Caco-2 (cell line): ENCODE measurements around the gene DGKG. TPM values are rescaled to one million over a fixed set of nuclear protein-coding genes. Genes with fewer than 3 reads are reported as not detected.

Source experiments
- BruUV-seq: library from RNA; stranded (reverse); fragments of 400-500 nt; replicated peaks from 2 replicates; lab custom pipeline; 2021; lab: Mats Ljungman, UMichigan
- CTCF ChIA-PET: fragments of 300-600 bp; sonication (Branson Sonifier 250); formaldehyde crosslinking; loops from one replicate; lab custom pipeline; 2022; ENCODE audit warnings: antibody characterized with exemption; lab: Charles Lee
- POLR2A ChIA-PET: fragments of 300-600 bp; sonication (Branson Sonifier 250); formaldehyde crosslinking; loops from one replicate; lab custom pipeline; 2022; ENCODE audit warnings: antibody characterized with exemption; lab: Charles Lee
- DNase-seq, 2 experiments: peaks; one replicate each; pipeline versions ENCODE4 v3.0.0 to v3.0.0-alpha.2; 2020 to 2022
- H3K27me3 ChIP-seq: replicated peaks from 2 replicates; pipeline ENCODE4 v1.6.0; 2011; ENCODE audit warnings: low read length; ENCODE audit not compliant: control insufficient read depth, insufficient read depth
- H3K36me3 ChIP-seq: 2 replicates; pipeline ENCODE4 v1.5.1; 2011; ENCODE audit warnings: low read length; ENCODE audit not compliant: control insufficient read depth, insufficient read depth
- H3K4me1 ChIP-seq: fragments of 250-450 bp; sonication (Bioruptor Pico); 2 replicates; pipeline ENCODE4 v1.5.1; 2020; ENCODE audit warnings: mild to moderate bottlenecking
- H3K4me3 ChIP-seq: 2 replicates; pipeline ENCODE4 v1.5.1; 2011; ENCODE audit warnings: low read depth, mild to moderate bottlenecking, control low read depth, low read length
- H3K9me3 ChIP-seq: fragments of 250-450 bp; sonication (Bioruptor Pico); 2 replicates; pipeline ENCODE4 v1.5.1; 2020; ENCODE audit warnings: mild to moderate bottlenecking, moderate library complexity
- H3K27ac Mint-ChIP-seq: one replicate; pipeline ENCODE4 v1.8.0; 2022; ENCODE audit warnings: mixed read lengths; ENCODE audit not compliant: unreplicated experiment
- H3K27me3 Mint-ChIP-seq: one replicate; pipeline ENCODE4 v1.8.0; 2022; ENCODE audit warnings: mixed read lengths; ENCODE audit not compliant: insufficient read depth, unreplicated experiment
- H3K36me3 Mint-ChIP-seq: one replicate; pipeline ENCODE4 v1.8.0; 2022; ENCODE audit warnings: mild to moderate bottlenecking, mixed read lengths; ENCODE audit not compliant: insufficient read depth, unreplicated experiment
- H3K4me1 Mint-ChIP-seq: one replicate; pipeline ENCODE4 v1.8.0; 2022; ENCODE audit warnings: low read depth, mixed read lengths; ENCODE audit not compliant: unreplicated experiment
- H3K4me3 Mint-ChIP-seq: one replicate; pipeline ENCODE4 v1.8.0; 2022; ENCODE audit warnings: mild to moderate bottlenecking, moderate library complexity, mixed read lengths; ENCODE audit not compliant: unreplicated experiment
- H3K9me3 Mint-ChIP-seq: one replicate; pipeline ENCODE4 v1.8.0; 2022; ENCODE audit warnings: mixed read lengths; ENCODE audit not compliant: unreplicated experiment
- intact Hi-C: fragments of 100-400 bp; cut with micrococcal nuclease; formaldehyde crosslinking; loops from one replicate; pipeline ENCODE4 v1.10.0; 2022; ENCODE audit not compliant: unreplicated experiment
- total RNA-seq: library from RNA; stranded (reverse); gene quantifications from 2 replicates; pipeline ENCODE4 v1.2.3, GENCODE V29; 2022
- TF ChIP-seq, protein P1 (sequence below), 2 experiments: fragments of 200-600 bp in 1 of 2; IDR thresholded peaks; 1 replicate in 1 of 2; 2 replicates in 1 of 2; pipeline versions ENCODE4 v1.5.1 to v1.8.0; 2011 to 2022; ENCODE audit warnings: antibody characterized with exemption in 1 of 2, control low read depth in 1 of 2, inconsistent platforms in 1 of 2, low read depth in 1 of 2, low read length in 1 of 2, mild to moderate bottlenecking in 1 of 2, moderate library complexity in 1 of 2; ENCODE audit not compliant: insufficient read depth in 1 of 2, severe bottlenecking in 1 of 2, unreplicated experiment in 1 of 2

DGKG gene
- total RNA-seq, 1 experiment from 2014 or later: 0.32 TPM

DNA sequence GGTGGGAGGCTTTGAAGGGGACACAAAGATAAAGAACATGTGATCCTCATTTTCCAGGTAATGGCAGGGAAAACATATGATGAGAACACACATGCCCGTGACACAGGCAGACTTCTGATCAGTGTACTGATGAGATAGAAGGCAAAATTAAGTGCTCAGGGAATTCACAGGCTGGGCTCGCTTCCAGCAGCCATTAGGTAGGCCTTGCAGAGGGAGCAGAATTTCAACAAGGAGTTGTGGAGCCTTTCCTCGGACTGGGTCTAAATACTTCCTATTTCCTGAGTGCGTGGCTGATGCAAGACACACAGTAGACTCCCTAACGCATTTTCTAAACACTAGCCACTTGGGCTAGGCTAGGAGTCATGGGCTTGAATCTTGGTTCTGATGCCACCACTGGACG, 179.2 kb downstream of the DGKG start:
- intact Hi-C loops: no loop called here
- Histone ChIP-seq H3K9me3 (peaks cover 6% of the 10 kb centered on the region), H3K4me1 (no peaks in the 10 kb centered on the region; the same call in 1 of the 2 replicates), H3K27me3 (no peaks in the 10 kb centered on the region), H3K36me3 (no peaks in the 10 kb centered on the region), H3K4me3 (no peak overlapping the region)
- H3K27me3 Mint-ChIP-seq: no peaks in the 10 kb centered on the region
- no peak overlapping the region for H3K27ac Mint-ChIP-seq
- H3K4me1 Mint-ChIP-seq: no peaks in the 10 kb centered on the region
- no peak overlapping the region for H3K4me3 Mint-ChIP-seq
- POLR2A ChIA-PET: interaction anchor here (0.6 kb wide), 1 partner anchor 1619 kb away, joined by 5 read pairs; no protein-coding TSS in a partner anchor
- no TSS peak for BruUV-seq
- TF ChIP-seq, protein P1, sequence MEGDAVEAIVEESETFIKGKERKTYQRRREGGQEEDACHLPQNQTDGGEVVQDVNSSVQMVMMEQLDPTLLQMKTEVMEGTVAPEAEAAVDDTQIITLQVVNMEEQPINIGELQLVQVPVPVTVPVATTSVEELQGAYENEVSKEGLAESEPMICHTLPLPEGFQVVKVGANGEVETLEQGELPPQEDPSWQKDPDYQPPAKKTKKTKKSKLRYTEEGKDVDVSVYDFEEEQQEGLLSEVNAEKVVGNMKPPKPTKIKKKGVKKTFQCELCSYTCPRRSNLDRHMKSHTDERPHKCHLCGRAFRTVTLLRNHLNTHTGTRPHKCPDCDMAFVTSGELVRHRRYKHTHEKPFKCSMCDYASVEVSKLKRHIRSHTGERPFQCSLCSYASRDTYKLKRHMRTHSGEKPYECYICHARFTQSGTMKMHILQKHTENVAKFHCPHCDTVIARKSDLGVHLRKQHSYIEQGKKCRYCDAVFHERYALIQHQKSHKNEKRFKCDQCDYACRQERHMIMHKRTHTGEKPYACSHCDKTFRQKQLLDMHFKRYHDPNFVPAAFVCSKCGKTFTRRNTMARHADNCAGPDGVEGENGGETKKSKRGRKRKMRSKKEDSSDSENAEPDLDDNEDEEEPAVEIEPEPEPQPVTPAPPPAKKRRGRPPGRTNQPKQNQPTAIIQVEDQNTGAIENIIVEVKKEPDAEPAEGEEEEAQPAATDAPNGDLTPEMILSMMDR (IDR thresholded peaks at IDR 0.05; ENCODE audit: insufficient read depth in 1 of 2, low read depth in 1 of 2, low read length in 1 of 2, severe bottlenecking in 1 of 2, unreplicated experiment in 1 of 2): no peak
- no peaks in the 10 kb centered on the region for H3K9me3 Mint-ChIP-seq
- H3K36me3 Mint-ChIP-seq: no peaks in the 10 kb centered on the region
- DNase-seq: no peak
- CTCF ChIA-PET: no interaction called here

DNA sequence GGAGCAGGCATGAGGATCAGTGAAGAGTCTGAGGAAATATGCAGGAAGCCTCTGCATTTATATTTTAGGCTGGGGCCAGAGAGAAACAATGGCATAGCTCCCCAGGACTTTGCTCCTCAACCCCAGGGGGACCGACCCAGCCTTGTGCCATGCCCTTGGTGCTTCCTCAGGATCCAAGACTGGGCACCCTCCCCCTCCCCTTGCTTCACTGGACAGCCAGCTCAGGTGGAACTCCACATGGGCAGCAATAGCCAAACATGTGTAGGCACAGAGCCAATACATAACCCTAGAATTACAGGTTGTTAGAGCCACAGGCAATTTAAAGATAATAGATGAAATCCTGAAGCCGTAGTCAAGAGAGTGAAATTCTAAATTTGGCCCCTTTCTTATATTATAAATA, 180.1 kb downstream of the DGKG start:
- POLR2A ChIA-PET: no interaction called here
- Histone ChIP-seq H3K9me3 (peaks cover 8% of the 10 kb centered on the region), H3K4me3 (no peak overlapping the region), H3K27me3 (no peaks in the 10 kb centered on the region), H3K4me1 (peaks cover 9% of the 10 kb centered on the region), H3K36me3 (no peaks in the 10 kb centered on the region)
- H3K4me3 Mint-ChIP-seq: no peak overlapping the region
- H3K9me3 Mint-ChIP-seq: no peaks in the 10 kb centered on the region
- H3K36me3 Mint-ChIP-seq: no peaks in the 10 kb centered on the region
- H3K27ac Mint-ChIP-seq: no peak overlapping the region
- H3K27me3 Mint-ChIP-seq: no peaks in the 10 kb centered on the region
- intact Hi-C loops: no loop called here
- TF ChIP-seq, protein P1 (IDR thresholded peaks at IDR 0.05; ENCODE audit: insufficient read depth in 1 of 2, low read depth in 1 of 2, low read length in 1 of 2, severe bottlenecking in 1 of 2, unreplicated experiment in 1 of 2): no peak
- no peak for DNase-seq
- peaks cover 8% of the 10 kb centered on the region for H3K4me1 Mint-ChIP-seq
- BruUV-seq: no TSS peak
- CTCF ChIA-PET: no interaction called here

DNA sequence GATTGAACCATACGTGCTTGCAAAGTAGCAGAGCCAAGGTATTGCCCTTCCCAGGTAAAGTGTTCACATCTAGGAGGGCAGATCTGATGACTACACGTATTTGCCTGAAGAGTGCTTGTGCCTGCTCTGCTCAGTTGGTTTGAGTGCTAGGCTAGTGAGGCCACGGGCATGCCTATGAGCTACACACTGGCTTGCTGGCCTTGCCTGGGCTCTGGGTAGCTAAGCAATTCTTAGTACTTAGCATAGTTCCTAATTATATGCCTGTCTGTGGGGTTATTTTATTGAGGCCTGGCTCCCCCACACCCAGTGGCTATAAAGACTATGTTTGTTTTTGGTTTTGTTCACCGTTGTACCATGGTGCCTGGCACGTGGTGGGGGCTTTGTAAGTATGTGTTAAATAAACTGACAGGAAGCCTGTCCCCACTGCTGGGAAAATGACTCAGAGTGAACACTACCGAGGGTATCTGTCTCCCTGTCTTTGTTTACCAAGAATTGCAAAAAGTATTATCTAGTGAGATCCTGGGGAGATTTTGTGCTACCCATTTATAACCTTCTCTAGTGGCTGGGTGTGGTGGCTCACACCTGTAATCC, 181.0 kb downstream of the DGKG start:
- Mint-ChIP-seq H3K27ac (no peak overlapping the region), H3K4me3 (no peak overlapping the region), H3K27me3 (no peaks in the 10 kb centered on the region), H3K36me3 (no peaks in the 10 kb centered on the region), H3K9me3 (no peaks in the 10 kb centered on the region), H3K4me1 (peaks cover 16% of the 10 kb centered on the region)
- H3K4me1 ChIP-seq: peaks cover 19% of the 10 kb centered on the region
- no TSS peak for BruUV-seq
- intact Hi-C loops: no loop called here
- H3K36me3 ChIP-seq: no peaks in the 10 kb centered on the region
- TF ChIP-seq, protein P1 (IDR thresholded peaks at IDR 0.05; ENCODE audit: insufficient read depth in 1 of 2, low read depth in 1 of 2, low read length in 1 of 2, severe bottlenecking in 1 of 2, unreplicated experiment in 1 of 2): no peak
- H3K27me3 ChIP-seq: no peaks in the 10 kb centered on the region
- ChIA-PET CTCF (no interaction called here), POLR2A (no interaction called here)
- H3K9me3 ChIP-seq: peaks cover 8% of the 10 kb centered on the region
- H3K4me3 ChIP-seq: no peak overlapping the region
- DNase-seq: no peak
